Aorta (tissue), 5 donors: Measurements from ENCODE around the gene SUMO3. TPM values are rescaled to one million over a fixed set of nuclear protein-coding genes. Genes with fewer than 3 reads are reported as not detected.

Source experiments
- ATAC-seq: fragments of 200-7000 bp; cut with Tn5 transposase; one replicate; pipeline ENCODE4 v1.9.1; 2022; ENCODE audit warnings: moderate library complexity; ENCODE audit not compliant: low FRiP score
- DNase-seq, 2 donors: peaks; one replicate each; pipeline ENCODE4 v3.0.0-alpha.2; 2020
- H3K27ac ChIP-seq, 2 donors: one replicate each; pipeline ENCODE4 v1.5.1; 2013; ENCODE audit warnings: low read length in 2 of 2, mild to moderate bottlenecking in 2 of 2, moderate library complexity in 2 of 2, control low read depth in 1 of 2, inconsistent platforms in 1 of 2, low read depth in 1 of 2
- H3K27me3 ChIP-seq, 2 donors: one replicate each; pipeline ENCODE4 v1.6.1; 2013; ENCODE audit warnings: control low read depth in 1 of 2, low read length in 1 of 2, mild to moderate bottlenecking in 1 of 2, moderate library complexity in 1 of 2; ENCODE audit not compliant: insufficient read depth in 2 of 2, control insufficient read depth in 1 of 2
- H3K36me3 ChIP-seq, 2 donors: one replicate each; pipeline ENCODE4 v1.6.1; 2013; ENCODE audit warnings: control low read depth in 1 of 2, low read length in 1 of 2, mild to moderate bottlenecking in 1 of 2; ENCODE audit not compliant: insufficient read depth in 2 of 2, control insufficient read depth in 1 of 2
- H3K4me1 ChIP-seq, 2 donors: one replicate each; pipeline ENCODE4 v1.6.1; 2013; ENCODE audit warnings: low read length in 2 of 2, control low read depth in 1 of 2, mild to moderate bottlenecking in 1 of 2, moderate library complexity in 1 of 2; ENCODE audit not compliant: insufficient read depth in 2 of 2, control insufficient read depth in 1 of 2
- H3K4me3 ChIP-seq, 2 donors: one replicate each; pipeline ENCODE4 v1.5.1; 2013; ENCODE audit warnings: low read length in 2 of 2, control low read depth in 1 of 2, mild to moderate bottlenecking in 1 of 2
- H3K9me3 ChIP-seq: one replicate; pipeline ENCODE4 v1.6.1; 2013; ENCODE audit warnings: mild to moderate bottlenecking, low read length; ENCODE audit not compliant: control insufficient read depth
- WGBS, 2 donors: extraction: QIAGEN DNeasy Blood & Tissue Kit; methylation state at CpG; one replicate each; pipeline ENCODE4 v1.1.7; 2013; 5-methylcytosine and 5-hydroxymethylcytosine counted together
- intact Hi-C, 2 donors: fragments of 100-400 bp; cut with DNase I; formaldehyde crosslinking; loops; one replicate each; pipeline versions ENCODE4 v1.14.2 to v1.15.0; 2022
- long read RNA-seq, 2 donors: library from polyadenylated mRNA; unstranded; transcript quantifications; one replicate each; pipeline ENCODE4 v2.0.0, GENCODE V29; 2020 to 2021
- polyA plus RNA-seq, 2 donors: library from polyadenylated mRNA; stranded (reverse); fragments of 200-250 nt; gene quantifications; one replicate each; pipeline ENCODE4 v1.2.3, GENCODE V29; 2013
- total RNA-seq, 2 donors: library from RNA; stranded (reverse); fragmentation: NEBNext Ultra II Directional; extraction: Animal tissue kit (Norgen Biotek cat#: 25700); gene quantifications; one replicate each; pipeline ENCODE4 v1.2.1, GENCODE V29; 2021
- donor health status: healthy with polysubstance abuse.
- donor health status: Bipolar disorder and iron deficiency.
- donor health status: DM: no; HTN: no; CAD: no.
- donor health status: DM: no; HTN: no; CAD: no.
- donor health status: DM: yes; HTN: yes; CAD: no.

The SUMO3 gene
- total RNA-seq: 10 to 100 TPM; 63.2 to 68.9 TPM
- 10 to 100 TPM; 35.7 to 88.0 TPM for polyA plus RNA-seq
- long read RNA-seq, donor 1, transcript SUMO3-201 (4 exons, 1,807 nt): major isoform, 229 of 241 reads
- long read RNA-seq, donor 1, partial matches to known transcripts: 1 of 241 reads
- long read RNA-seq, donor 1, other reads (novel, unspliced or antisense): 10 of 241 reads
- long read RNA-seq, donor 2, transcript SUMO3-201 (4 exons, 1,807 nt): major isoform, 48 of 53 reads
- long read RNA-seq, donor 2, partial matches to known transcripts: 2 of 53 reads
- long read RNA-seq, donor 2, other reads (novel, unspliced or antisense): 2 of 53 reads

DNA sequence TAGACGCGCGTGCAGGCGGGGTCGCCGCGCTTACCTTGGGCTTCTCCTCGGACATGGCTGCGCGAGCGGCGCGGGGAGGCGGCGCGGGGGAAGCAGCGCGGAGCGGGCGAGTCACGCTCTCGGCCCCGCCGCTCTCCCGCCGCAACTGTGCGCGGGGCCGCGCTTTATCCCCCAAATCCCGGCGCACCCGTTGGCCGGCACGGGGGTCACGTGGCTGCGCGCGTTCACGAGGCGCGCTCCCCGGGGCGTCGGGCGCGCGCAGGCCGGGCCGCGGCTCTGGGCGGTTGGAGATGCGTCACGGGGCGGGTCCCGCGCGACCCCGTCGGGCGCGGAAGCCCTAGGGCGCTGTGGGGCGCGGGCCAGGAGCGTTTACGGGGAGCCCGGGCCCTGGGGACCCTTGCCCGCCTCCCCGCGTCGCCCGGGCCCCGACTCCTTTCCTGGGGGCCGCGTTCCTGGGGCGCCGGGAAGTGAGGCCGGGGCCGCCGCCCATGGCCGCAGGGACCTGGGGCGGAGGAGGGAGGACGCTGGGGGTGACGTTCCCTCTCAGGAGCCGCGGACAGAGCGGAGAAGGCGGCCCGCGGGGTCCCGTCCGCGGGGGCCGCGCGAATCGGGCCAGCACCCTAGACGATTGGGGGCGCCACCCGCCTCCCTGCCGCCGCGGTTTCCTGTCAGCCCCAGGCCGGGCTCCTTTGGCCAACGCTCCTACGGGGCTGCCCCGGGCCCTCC is at the start of gene SUMO3:
Gene SUMO3, minus strand, starts transcription at position 149 of the 726 bp plus-strand sequence. Its CDS starts 94 bp downstream, at position 55.
- intact Hi-C loops: loop anchor here (5.0 to 10.0 kb wide), 2 partner anchors 54 to 483 kb away; partner anchors contain the start of genes PTTG1IP (in 2 of the 2) and CFAP410 (in 1 of the 2)
- H3K27ac ChIP-seq: peak within 1 kb of the TSS in 1 of 2 donors; percentile 31
- H3K36me3 ChIP-seq: no peaks in the 10 kb centered on the region
- DNase-seq (peak; percentile 83 to 93), ATAC-seq (peak; percentile 83)
- H3K27me3 ChIP-seq: no peaks in the 10 kb centered on the region
- WGBS, 2 donors: 1 to 2% methylated on average over 55 to 108 of the region's 108 CpGs
- H3K4me1 ChIP-seq: no peaks in the 10 kb centered on the region
- H3K9me3 ChIP-seq: peaks cover 4% of the 10 kb centered on the region
- peak within 1 kb of the TSS; percentile 51 to 67 for H3K4me3 ChIP-seq

DNA sequence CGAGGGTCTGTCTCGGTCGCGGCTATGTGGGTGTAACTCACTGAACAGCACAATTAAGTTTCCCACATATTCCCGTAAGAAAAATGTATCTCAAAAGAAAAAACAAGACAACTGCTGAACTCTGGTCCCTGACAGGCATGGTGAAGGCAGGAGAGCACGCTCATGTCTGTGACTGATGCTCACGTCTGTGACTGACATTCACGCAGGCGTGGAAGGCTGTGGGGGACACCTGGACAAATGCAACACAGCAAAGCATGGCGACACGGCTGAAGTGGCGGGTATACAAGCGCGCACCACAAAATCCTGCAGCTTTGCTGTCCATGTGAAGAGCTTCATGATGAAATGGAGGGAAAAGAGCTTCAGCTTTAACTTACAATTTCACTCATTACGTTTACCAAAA is 49.6 kb upstream of the SUMO3 start:
- intact Hi-C loops: loop anchor here in 1 of 2 donors (5.0 kb wide), 1 partner anchor 65 kb away; the partner anchor contains the start of gene UBE2G2
- Histone ChIP-seq H3K36me3 (no peaks in the 10 kb centered on the region), H3K4me3 (no peak overlapping the region), H3K9me3 (no peaks in the 10 kb centered on the region), H3K27me3 (no peaks in the 10 kb centered on the region), H3K4me1 (peaks cover 0 to 4% of the 10 kb centered on the region in 2 donors), H3K27ac (no peak overlapping the region)
- 84 to 87% methylated on average over 15 of the region's 15 CpGs for WGBS, 2 donors
- ATAC-seq (no peak), DNase-seq (peak; percentile 21 to 74)

DNA sequence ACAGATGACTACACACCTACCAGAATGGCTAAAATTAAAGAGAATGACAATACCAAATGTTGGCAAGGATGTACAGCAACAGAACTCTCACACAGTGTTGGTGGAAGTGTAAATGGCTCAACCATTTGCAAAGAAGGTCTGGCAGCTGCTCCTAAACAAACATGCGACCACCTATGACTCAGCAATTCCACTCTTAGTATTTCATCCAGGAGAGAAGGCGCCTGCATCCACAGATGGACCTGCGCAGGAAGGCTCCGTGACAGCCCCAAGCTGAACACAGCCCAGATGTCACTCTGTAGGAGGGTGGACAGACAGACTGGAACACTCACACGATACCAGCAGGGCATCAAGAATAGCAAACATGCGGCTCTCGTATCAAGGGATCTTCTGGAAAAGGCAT is 48.9 kb upstream of the SUMO3 start:
- no peak overlapping the region for H3K4me3 ChIP-seq
- DNase-seq (peak; percentile 31 to 37), ATAC-seq (no peak)
- no peaks in the 10 kb centered on the region for H3K27me3 ChIP-seq
- H3K4me1 ChIP-seq: peaks cover 0 to 4% of the 10 kb centered on the region in 2 donors
- WGBS, 2 donors: 52 to 57% methylated on average over 7 of the region's 7 CpGs
- H3K27ac ChIP-seq: no peak overlapping the region
- H3K36me3 ChIP-seq: no peaks in the 10 kb centered on the region
- H3K9me3 ChIP-seq: no peaks in the 10 kb centered on the region
- intact Hi-C loops: loop anchor here in 1 of 2 donors (5.0 kb wide), 1 partner anchor 64 kb away; the partner anchor contains the start of gene UBE2G2

DNA sequence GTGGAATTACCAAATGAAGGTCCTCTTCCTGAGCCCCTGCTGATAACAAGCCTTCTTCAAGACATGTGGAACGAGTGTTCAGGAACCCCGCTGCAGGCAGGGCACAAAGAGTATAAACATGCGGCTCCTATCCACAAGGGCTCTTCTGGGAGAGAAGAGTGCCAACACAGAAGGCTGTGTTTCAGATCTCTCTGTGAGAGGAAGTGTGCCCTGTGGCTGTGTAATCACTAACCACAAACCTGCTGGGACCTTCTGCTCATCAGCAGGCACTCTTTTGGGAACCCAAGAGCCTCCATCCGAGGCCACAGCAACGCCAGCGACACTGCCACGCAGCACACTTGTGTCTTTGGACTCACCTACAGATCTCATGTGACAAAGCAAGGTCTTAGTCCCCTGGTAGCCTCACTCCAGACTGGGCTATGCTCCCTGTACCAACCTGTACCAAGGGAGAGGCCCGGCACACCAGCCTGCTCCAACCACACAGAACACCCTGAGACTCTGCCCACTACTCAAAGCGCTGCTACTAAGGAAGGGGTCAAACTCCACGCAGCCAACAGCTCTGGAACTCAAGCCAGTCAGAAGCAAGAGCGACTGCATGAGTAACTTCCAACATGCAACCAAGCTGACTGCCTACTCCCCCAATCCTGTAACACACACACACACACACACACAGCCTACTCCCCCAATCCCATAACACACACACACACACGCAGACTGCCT is 47.9 kb upstream of the SUMO3 start:
- no peak overlapping the region for H3K27ac ChIP-seq
- no peak for ATAC-seq
- H3K4me3 ChIP-seq: no peak overlapping the region
- H3K9me3 ChIP-seq: no peaks in the 10 kb centered on the region
- intact Hi-C loops: loop anchor here in 1 of 2 donors (5.0 kb wide), 1 partner anchor 63 kb away; the partner anchor contains the start of gene UBE2G2
- peak; percentile 50 to 65 for DNase-seq
- no peaks in the 10 kb centered on the region for H3K27me3 ChIP-seq
- 70 to 71% methylated on average over 12 of the region's 12 CpGs for WGBS, 2 donors
- H3K4me1 ChIP-seq: peaks cover 0 to 2% of the 10 kb centered on the region in 2 donors
- H3K36me3 ChIP-seq: no peaks in the 10 kb centered on the region

DNA sequence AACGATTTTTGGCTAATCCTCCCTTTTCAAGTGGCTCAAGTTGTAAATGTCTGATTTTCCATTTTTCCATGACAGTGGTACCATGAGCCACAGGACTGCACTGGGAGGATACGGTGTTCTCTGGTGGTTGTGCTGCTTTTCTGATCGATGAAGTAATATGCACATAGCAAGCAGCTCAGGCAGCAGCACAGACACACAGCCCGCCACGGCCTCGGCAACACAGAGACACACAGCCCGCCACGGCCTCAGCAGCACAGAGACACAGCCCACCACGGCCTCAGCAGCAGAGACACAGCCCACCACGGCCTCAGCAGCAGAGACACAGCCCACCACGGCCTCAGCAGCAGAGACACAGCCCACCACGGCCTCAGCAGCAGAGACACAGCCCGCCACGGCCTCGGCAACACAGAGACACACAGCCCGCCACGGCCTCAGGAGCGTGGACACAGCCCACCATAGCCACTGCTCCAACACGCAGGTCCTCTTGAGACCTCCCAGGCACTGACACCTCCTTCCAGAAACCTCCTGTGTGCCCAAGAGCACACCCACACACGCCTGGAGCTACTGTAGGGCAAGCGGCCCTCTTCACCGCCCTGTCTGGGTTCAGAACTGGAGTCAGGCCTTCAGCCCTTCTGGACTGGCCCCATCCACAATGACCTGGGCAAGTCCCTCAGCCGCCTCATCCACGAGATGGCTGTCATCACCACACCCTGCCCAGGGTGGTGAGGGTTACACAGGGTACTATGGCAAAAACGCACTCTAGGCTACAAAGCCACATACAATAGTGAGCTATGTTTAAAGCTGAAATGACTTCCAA is 45.2 kb upstream of the SUMO3 start:
- H3K27me3 ChIP-seq: no peaks in the 10 kb centered on the region
- no peaks in the 10 kb centered on the region for H3K4me1 ChIP-seq
- DNase-seq: peak in 1 of 2 donors; percentile 50
- H3K9me3 ChIP-seq: no peaks in the 10 kb centered on the region
- ATAC-seq: no peak
- 81 to 87% methylated on average over 24 to 25 of the region's 25 CpGs for WGBS, 2 donors
- no peak overlapping the region for H3K4me3 ChIP-seq
- intact Hi-C loops: no loop called here
- no peak overlapping the region for H3K27ac ChIP-seq
- H3K36me3 ChIP-seq: peaks cover 4 to 6% of the 10 kb centered on the region in 2 donors

DNA sequence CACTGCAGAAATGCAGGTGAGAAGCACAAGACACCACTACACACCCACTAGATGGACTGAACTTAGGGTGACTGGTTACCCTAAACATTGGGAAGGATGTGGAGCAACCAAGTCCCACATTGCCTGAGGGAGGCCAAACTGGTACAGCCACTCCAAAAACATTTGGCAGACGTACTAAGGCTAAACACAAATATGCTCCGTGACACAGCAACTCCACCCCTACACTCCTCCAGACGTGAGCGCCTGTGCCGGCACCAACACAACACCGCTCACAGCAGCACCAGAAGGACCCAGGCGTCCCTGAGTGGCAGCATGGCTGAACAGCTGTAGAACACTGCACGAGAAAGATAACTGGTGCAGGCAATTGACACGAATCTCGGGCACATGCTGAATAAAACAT is 40.9 kb upstream of the SUMO3 start:
- no peak overlapping the region for H3K27ac ChIP-seq
- H3K4me1 ChIP-seq: no peaks in the 10 kb centered on the region
- H3K36me3 ChIP-seq: peaks cover 8 to 13% of the 10 kb centered on the region in 2 donors
- DNase-seq (peak; percentile 23 to 41), ATAC-seq (no peak)
- H3K27me3 ChIP-seq: no peaks in the 10 kb centered on the region
- 60 to 65% methylated on average over 10 of the region's 10 CpGs for WGBS, 2 donors
- no peaks in the 10 kb centered on the region for H3K9me3 ChIP-seq
- H3K4me3 ChIP-seq: no peak overlapping the region
- intact Hi-C loops: no loop called here

DNA sequence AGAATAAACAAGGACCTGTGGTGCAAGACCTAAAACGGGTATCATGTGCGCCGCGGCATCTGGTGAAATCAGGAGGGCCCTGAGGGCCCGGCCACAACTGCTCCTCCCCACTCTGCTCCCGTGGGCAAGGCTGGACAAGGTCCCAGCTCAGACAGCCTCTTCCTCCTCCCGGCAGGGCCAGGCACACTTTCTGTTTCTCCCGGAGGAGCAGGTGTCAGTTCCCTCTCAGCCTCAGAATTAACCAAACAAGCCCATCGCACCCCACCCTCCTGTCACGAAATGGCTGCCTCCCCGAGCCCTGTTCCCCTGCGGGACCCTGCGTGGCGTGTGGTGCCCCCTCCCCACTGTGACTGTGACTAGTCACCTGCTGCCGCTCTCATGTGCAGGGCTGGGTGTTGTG is 40.4 kb upstream of the SUMO3 start:
- intact Hi-C loops: no loop called here
- Histone ChIP-seq H3K36me3 (peaks cover 8 to 13% of the 10 kb centered on the region in 2 donors), H3K27ac (no peak overlapping the region), H3K4me1 (no peaks in the 10 kb centered on the region), H3K9me3 (no peaks in the 10 kb centered on the region), H3K4me3 (no peak overlapping the region), H3K27me3 (no peaks in the 10 kb centered on the region)
- WGBS, 2 donors: 75 to 78% methylated on average over 15 of the region's 15 CpGs
- DNase-seq (peak; percentile 42), ATAC-seq (no peak)
